ENCODE data around the gene IL34. TPM values are rescaled to one million over a fixed set of nuclear protein-coding genes. Genes with fewer than 3 reads are reported as not detected.

The IL34 gene
- total RNA-seq, 1 experiment from 2014 or later = 4.4 TPM

- peaks cover 4 to 9% (median 8%) of the 10 kb centered on the region in 3 experiments; a peak in 4 of 7 replicates for H3K36me3 Mint-ChIP-seq (ENCODE audit: insufficient read depth in 1 of 3, low read depth in 3 of 3)
- Histone ChIP-seq H3K79me1 (ENCODE audit: insufficient read depth, low read depth, low read length, poor library complexity, severe bottlenecking) (no peaks in the 10 kb centered on the region), H2BK120ac (ENCODE audit: low read depth, low read length, poor library complexity, severe bottlenecking) (no peak overlapping the region), H3K27me3 (ENCODE audit: insufficient read depth, low read length) (no peaks in the 10 kb centered on the region), H2AK5ac (ENCODE audit: insufficient read length, low read length) (no peak overlapping the region), H3K18ac (ENCODE audit: insufficient read length, low read depth, low read length) (no peak overlapping the region), H2AFZ (ENCODE audit: low read length) (no peak overlapping the region), H4K5ac (ENCODE audit: insufficient read length, low read depth, low read length) (no peak overlapping the region), H3K23ac (ENCODE audit: insufficient read length, low read depth, low read length) (no peak overlapping the region), H3T11ph (ENCODE audit: low read length) (no peak overlapping the region), H3K23me2 (ENCODE audit: insufficient read length, low read depth, low read length, poor library complexity, severe bottlenecking) (no peaks in the 10 kb centered on the region), H2BK5ac (ENCODE audit: insufficient read length, low read length) (no peak overlapping the region), H3K56ac (ENCODE audit: insufficient read length, low read depth, low read length) (no peak overlapping the region), H3K14ac (ENCODE audit: insufficient read depth, low read length) (no peak overlapping the region), H3K79me2 (ENCODE audit: insufficient read depth, low read length) (no peaks in the 10 kb centered on the region), H2BK20ac (ENCODE audit: low read depth, low read length, poor library complexity, severe bottlenecking) (no peak overlapping the region), H3K4me2 (ENCODE audit: insufficient read depth, insufficient read length, low read length) (no peak overlapping the region), H3K4ac (ENCODE audit: low read depth, low read length) (no peak overlapping the region), H3K9me3 (ENCODE audit: control insufficient read depth, low read depth, low read length) (no peaks in the 10 kb centered on the region), H4K91ac (ENCODE audit: insufficient read length, low read depth, low read length) (no peak overlapping the region), H4K20me1 (ENCODE audit: control insufficient read depth, insufficient read depth, insufficient read length) (no peaks in the 10 kb centered on the region), H3K4me1 (ENCODE audit: insufficient read depth, low read length) (peaks cover 2% of the 10 kb centered on the region; the same call in 1 of the 2 replicates), H2BK15ac (ENCODE audit: low read depth, low read length) (no peak overlapping the region), H2BK12ac (ENCODE audit: insufficient read length, low read depth, low read length) (no peak overlapping the region), H3K27ac (ENCODE audit: insufficient read length, low read depth, low read length) (no peak overlapping the region), H3K9ac (ENCODE audit: extremely low read depth, insufficient read length, low read length) (no peak overlapping the region), H4K8ac (replicated peaks; ENCODE audit: insufficient read length, low read depth, low read length) (no peak overlapping the region)
- no peak overlapping the region for H3K4me3 Mint-ChIP-seq
- H3K9me3 Mint-ChIP-seq = no peaks in the 10 kb centered on the region; a peak in 1 of 5 replicates
- no peaks in the 10 kb centered on the region; the same call in 1 of the 2 replicates for H3K27me3 Mint-ChIP-seq (ENCODE audit: low read depth)
- no CpG with 5 or more reads among the region's 7 CpGs for WGBS (ENCODE audit: extremely low coverage, insufficient read length, low lambda C conversion rate)
- TF ChIP-seq CTCF (conservative IDR thresholded peaks at IDR 0.05) = no peak
- peaks cover 46 to 49% of the 10 kb centered on the region in 2 experiments for H3K4me1 Mint-ChIP-seq
- peak overlapping the region in 1 of 3 experiments; percentile 18; a peak in 2 of 7 replicates for H3K27ac Mint-ChIP-seq
- no peak for DNase-seq
Observed at GRCh38 chr16:70706948-70707465, 60.6 kb downstream of the IL34 start.

Data from H9 (cell line).